ENCODE measurements around the gene PGM2L1.
"Not testable (repeated sequence)": the region's sequence is repeated elsewhere in the genome, so short reads cannot be mapped to it uniquely, and the experiment has no call there.

The PGM2L1 gene

GRCh38 chr11:74331000-74331399 lies 67.2 kb downstream of the PGM2L1 start:
- not testable (repeated sequence) for DNase-seq

GRCh38 chr11:74330075-74330858 lies 68.0 kb downstream of the PGM2L1 start:
- no peak for DNase-seq

- DNase-seq, result no peak
These were observed 71.2 kb downstream of the PGM2L1 start for GRCh38 chr11:74327076-74327475.

- no peak for DNase-seq
These were observed 71.6 kb downstream of the PGM2L1 start for GRCh38 chr11:74326665-74327064.

- DNase-seq, result no peak
These were observed 72.3 kb downstream of the PGM2L1 start for GRCh38 chr11:74325649-74326645.

GRCh38 chr11:74322667-74323066 lies 75.6 kb downstream of the PGM2L1 start:
- no peak for DNase-seq

- DNase-seq, result peak; percentile 13
These were observed 76.6 kb downstream of the PGM2L1 start for GRCh38 chr11:74321487-74322188.

- no peak for DNase-seq
These were observed 77.7 kb downstream of the PGM2L1 start for GRCh38 chr11:74320538-74320937.

- DNase-seq, result no peak
These were observed 79.0 kb downstream of the PGM2L1 start for GRCh38 chr11:74319139-74319816.

- DNase-seq, result no peak
These were observed 79.8 kb downstream of the PGM2L1 start for GRCh38 chr11:74318241-74318932.

GRCh38 chr11:74316772-74317505 lies 81.3 kb downstream of the PGM2L1 start:
- no peak for DNase-seq

GRCh38 chr11:74312326-74312725 lies 85.9 kb downstream of the PGM2L1 start:
- DNase-seq, result no peak

GRCh38 chr11:74311352-74311926 lies 86.8 kb downstream of the PGM2L1 start, which contains the start of gene P4HA3:
Gene P4HA3, minus strand, starts transcription at chr11:74311640. Its CDS starts 29 bp downstream, at chr11:74311611.
- DNase-seq, result peak; percentile 23

GRCh38 chr11:74310857-74311256 lies 87.4 kb downstream of the PGM2L1 start:
- DNase-seq, result no peak

- DNase-seq, result no peak
These were observed 90.8 kb downstream of the PGM2L1 start for GRCh38 chr11:74307434-74307833.

- no peak for DNase-seq
These were observed 91.6 kb downstream of the PGM2L1 start for GRCh38 chr11:74306435-74307175.

- no peak for DNase-seq
These were observed 99.2 kb downstream of the PGM2L1 start for GRCh38 chr11:74299015-74299414.

- DNase-seq, result no peak
These were observed 100.7 kb downstream of the PGM2L1 start for GRCh38 chr11:74297484-74297883.

GRCh38 chr11:74288911-74289310 lies 109.3 kb downstream of the PGM2L1 start:
- DNase-seq, result no peak

GRCh38 chr11:74288161-74288560 lies 110.1 kb downstream of the PGM2L1 start:
- DNase-seq, result no peak

Data from activated CD4-positive, alpha-beta T cell treated with anti-CD3 and anti-CD28 coated beads, Interleukin-2, amount 50 U/mL, for 1 hour (primary cell).